Uterus (tissue), 2 donors: ENCODE measurements around the gene ARL1.

Source experiments
- POLR2A ChIP-seq, 2 donors: fragments of 450-650 bp; IDR thresholded peaks; one replicate each; pipeline ENCODE4 v1.6.1; 2016; ENCODE audit warnings: antibody characterized with exemption in 2 of 2, mild to moderate bottlenecking in 1 of 2, moderate library complexity in 1 of 2
- TF ChIP-seq, protein P1 (sequence below), 4 experiments: fragments of 200-600 bp in 2 of 4; fragments of 450-650 bp in 2 of 4; sonication (generic) in 2 of 4; IDR thresholded peaks; one replicate each; pipeline ENCODE4 v1.5.1; 2016 to 2019; ENCODE audit warnings: antibody characterized with exemption in 4 of 4, mild to moderate bottlenecking in 2 of 4, moderate library complexity in 1 of 4

DNA sequence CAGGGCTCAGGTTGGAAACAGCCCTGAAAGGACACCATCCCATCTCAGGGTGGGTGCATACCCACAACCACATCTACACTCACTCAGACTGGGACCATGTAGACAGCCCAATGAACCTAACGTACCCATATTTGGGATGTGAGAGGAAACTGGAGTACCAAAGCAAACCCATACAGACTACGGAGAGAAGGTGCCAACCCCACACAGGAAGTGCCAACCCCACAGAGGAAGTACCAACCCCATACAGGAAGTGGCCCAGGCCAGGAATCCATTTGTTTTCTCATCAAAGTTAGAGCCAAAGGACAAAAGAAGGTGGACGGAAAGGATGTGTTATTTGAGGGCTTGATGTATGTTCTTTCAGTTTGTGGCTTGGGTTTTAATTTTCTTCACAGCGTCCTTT lies 48.1 kb upstream of the ARL1 start:
- TF ChIP-seq, protein P1, sequence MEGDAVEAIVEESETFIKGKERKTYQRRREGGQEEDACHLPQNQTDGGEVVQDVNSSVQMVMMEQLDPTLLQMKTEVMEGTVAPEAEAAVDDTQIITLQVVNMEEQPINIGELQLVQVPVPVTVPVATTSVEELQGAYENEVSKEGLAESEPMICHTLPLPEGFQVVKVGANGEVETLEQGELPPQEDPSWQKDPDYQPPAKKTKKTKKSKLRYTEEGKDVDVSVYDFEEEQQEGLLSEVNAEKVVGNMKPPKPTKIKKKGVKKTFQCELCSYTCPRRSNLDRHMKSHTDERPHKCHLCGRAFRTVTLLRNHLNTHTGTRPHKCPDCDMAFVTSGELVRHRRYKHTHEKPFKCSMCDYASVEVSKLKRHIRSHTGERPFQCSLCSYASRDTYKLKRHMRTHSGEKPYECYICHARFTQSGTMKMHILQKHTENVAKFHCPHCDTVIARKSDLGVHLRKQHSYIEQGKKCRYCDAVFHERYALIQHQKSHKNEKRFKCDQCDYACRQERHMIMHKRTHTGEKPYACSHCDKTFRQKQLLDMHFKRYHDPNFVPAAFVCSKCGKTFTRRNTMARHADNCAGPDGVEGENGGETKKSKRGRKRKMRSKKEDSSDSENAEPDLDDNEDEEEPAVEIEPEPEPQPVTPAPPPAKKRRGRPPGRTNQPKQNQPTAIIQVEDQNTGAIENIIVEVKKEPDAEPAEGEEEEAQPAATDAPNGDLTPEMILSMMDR (IDR thresholded peaks at IDR 0.05) = no peak
- TF ChIP-seq POLR2A (IDR thresholded peaks at IDR 0.05) = no peak
